ENCODE measurements around the gene IRF6. TPM values are rescaled to one million over a fixed set of nuclear protein-coding genes. Genes with fewer than 3 reads are reported as not detected.

IRF6 gene
- total RNA-seq, 1 donor from 2014 or later = 43.3 TPM

DNA sequence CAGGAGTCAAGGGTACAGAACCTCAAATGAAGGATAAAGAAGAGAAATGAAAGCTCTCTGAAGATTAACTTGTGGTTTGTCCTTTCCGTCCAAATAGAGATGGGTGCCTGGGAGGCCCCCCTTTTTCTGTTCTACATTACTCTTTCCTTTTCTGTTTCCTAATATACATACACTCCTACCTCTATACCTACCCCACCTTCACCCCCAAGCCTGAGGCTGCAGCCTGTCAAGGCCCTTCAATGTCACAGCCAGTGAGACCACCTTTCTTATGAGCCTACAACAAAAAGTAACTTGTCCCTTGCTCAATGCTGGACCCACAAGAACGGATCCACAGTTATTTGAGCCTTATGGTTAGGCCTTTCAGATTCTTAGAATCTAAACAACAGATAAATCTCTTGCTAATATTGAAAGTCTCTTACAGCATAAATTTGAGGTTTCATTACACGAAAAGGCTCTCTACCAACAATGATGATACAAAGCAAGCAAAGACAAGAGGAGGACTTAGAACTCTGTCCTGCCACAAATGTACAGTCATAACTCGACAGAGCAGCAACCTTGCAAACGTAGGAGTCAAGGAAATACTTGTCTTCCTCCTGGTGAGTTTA is 54.2 kb downstream of the IRF6 start:
- Histone ChIP-seq H3K4me1 (peaks cover 18% of the 10 kb centered on the region), H3K27ac (replicated peaks) (no peak overlapping the region)
- TF ChIP-seq, protein P1, sequence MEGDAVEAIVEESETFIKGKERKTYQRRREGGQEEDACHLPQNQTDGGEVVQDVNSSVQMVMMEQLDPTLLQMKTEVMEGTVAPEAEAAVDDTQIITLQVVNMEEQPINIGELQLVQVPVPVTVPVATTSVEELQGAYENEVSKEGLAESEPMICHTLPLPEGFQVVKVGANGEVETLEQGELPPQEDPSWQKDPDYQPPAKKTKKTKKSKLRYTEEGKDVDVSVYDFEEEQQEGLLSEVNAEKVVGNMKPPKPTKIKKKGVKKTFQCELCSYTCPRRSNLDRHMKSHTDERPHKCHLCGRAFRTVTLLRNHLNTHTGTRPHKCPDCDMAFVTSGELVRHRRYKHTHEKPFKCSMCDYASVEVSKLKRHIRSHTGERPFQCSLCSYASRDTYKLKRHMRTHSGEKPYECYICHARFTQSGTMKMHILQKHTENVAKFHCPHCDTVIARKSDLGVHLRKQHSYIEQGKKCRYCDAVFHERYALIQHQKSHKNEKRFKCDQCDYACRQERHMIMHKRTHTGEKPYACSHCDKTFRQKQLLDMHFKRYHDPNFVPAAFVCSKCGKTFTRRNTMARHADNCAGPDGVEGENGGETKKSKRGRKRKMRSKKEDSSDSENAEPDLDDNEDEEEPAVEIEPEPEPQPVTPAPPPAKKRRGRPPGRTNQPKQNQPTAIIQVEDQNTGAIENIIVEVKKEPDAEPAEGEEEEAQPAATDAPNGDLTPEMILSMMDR (IDR thresholded peaks at IDR 0.05; ENCODE audit: borderline replicate concordance) = no peak

GRCh38 chr1:209749670-209750323 is 56.1 kb downstream of the IRF6 start:
- Histone ChIP-seq H3K4me3 (no peak overlapping the region), H3K27me3 (ENCODE audit: low read depth) (no peaks in the 10 kb centered on the region), H3K9me3 (replicated peaks) (no peaks in the 10 kb centered on the region), H3K4me1 (peaks cover 20% of the 10 kb centered on the region), H3K27ac (replicated peaks) (no peak overlapping the region), H3K36me3 (no peaks in the 10 kb centered on the region)
- TF ChIP-seq, protein P1 (IDR thresholded peaks at IDR 0.05; ENCODE audit: borderline replicate concordance) = no peak
- DNase-seq = no peak
- intact Hi-C loops (cut with micrococcal nuclease) = loop anchor here (10.0 kb wide), 2 partner anchors 55 to 175 kb away; no protein-coding TSS in a partner anchor

More for the DNA sequence above, 54.2 kb downstream of the IRF6 start:
- DNase-seq = no peak
- intact Hi-C loops (cut with micrococcal nuclease) = no loop called here
- H3K27me3 ChIP-seq (ENCODE audit: low read depth) = no peaks in the 10 kb centered on the region
- H3K36me3 ChIP-seq = no peaks in the 10 kb centered on the region
- H3K9me3 ChIP-seq (replicated peaks) = no peaks in the 10 kb centered on the region
- H3K4me3 ChIP-seq = no peak overlapping the region

DNA sequence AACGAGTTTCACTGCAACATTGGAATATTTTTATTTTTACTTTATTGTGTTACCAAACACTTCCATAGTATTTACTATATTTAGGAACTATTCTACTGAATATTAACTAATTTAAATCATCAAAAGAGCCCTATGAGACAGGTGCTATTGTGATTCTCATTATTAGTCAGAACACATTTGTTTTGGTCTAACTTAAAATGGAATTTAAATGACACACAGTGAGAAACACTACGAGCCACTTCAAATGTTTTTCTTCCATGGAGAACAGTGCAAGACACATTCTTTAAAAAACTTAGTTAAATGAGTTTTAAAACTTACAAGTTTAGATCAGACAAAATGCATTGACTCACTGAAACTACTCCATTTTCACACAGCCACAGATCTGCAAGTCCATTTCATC is 56.7 kb downstream of the IRF6 start:
- intact Hi-C loops (cut with micrococcal nuclease) = loop anchor here (10.0 kb wide), 2 partner anchors 54 to 174 kb away; no protein-coding TSS in a partner anchor
- Histone ChIP-seq H3K27ac (replicated peaks) (no peak overlapping the region), H3K36me3 (no peaks in the 10 kb centered on the region), H3K9me3 (replicated peaks) (no peaks in the 10 kb centered on the region), H3K4me3 (no peak overlapping the region), H3K27me3 (ENCODE audit: low read depth) (no peaks in the 10 kb centered on the region), H3K4me1 (peaks cover 20% of the 10 kb centered on the region)
- no peak for DNase-seq
- TF ChIP-seq, protein P1 (IDR thresholded peaks at IDR 0.05; ENCODE audit: borderline replicate concordance) = no peak

DNA sequence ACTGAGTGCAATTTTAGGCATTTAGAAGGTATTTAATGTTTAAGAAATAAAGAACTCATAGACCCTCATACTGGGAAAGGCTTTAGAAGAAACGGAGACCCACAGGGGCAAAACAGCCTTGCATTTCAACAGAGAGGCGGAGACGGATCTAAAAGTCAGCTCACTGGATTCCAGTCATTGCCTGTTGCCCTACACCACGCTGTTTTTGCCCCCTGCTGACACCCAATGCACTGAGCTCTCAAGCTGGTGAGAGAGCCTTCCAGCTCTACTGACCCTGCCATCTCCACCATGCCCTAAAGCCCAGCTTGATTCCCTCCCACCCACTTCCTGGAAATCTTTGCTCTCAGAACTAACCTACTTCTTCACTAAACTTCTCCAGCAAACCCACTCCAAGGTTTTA is 57.3 kb downstream of the IRF6 start:
- H3K27me3 ChIP-seq (ENCODE audit: low read depth) = no peaks in the 10 kb centered on the region
- H3K4me3 ChIP-seq = no peak overlapping the region
- no peaks in the 10 kb centered on the region for H3K9me3 ChIP-seq (replicated peaks)
- no peak overlapping the region for H3K27ac ChIP-seq (replicated peaks)
- TF ChIP-seq, protein P1 (IDR thresholded peaks at IDR 0.05; ENCODE audit: borderline replicate concordance) = no peak
- no peak for DNase-seq
- no peaks in the 10 kb centered on the region for H3K36me3 ChIP-seq
- intact Hi-C loops (cut with micrococcal nuclease) = loop anchor here (10.0 kb wide), 2 partner anchors 54 to 174 kb away; no protein-coding TSS in a partner anchor
- H3K4me1 ChIP-seq = peaks cover 26% of the 10 kb centered on the region

GRCh38 chr1:209747580-209748262 is 58.2 kb downstream of the IRF6 start:
- peak; percentile 87 for DNase-seq
- Histone ChIP-seq H3K27me3 (ENCODE audit: low read depth) (no peaks in the 10 kb centered on the region), H3K27ac (replicated peaks) (peak overlapping the region; percentile 90), H3K9me3 (replicated peaks) (no peaks in the 10 kb centered on the region), H3K4me1 (peaks cover 35% of the 10 kb centered on the region), H3K36me3 (no peaks in the 10 kb centered on the region), H3K4me3 (peak overlapping the region; percentile 49)
- TF ChIP-seq, protein P1 (IDR thresholded peaks at IDR 0.05; ENCODE audit: borderline replicate concordance) = peak; percentile 87
- intact Hi-C loops (cut with micrococcal nuclease) = loop anchor here (10.0 kb wide), 2 partner anchors 53 to 173 kb away; no protein-coding TSS in a partner anchor
